Measurements from ENCODE around the gene MYO5B.

MYO5B gene

DNA sequence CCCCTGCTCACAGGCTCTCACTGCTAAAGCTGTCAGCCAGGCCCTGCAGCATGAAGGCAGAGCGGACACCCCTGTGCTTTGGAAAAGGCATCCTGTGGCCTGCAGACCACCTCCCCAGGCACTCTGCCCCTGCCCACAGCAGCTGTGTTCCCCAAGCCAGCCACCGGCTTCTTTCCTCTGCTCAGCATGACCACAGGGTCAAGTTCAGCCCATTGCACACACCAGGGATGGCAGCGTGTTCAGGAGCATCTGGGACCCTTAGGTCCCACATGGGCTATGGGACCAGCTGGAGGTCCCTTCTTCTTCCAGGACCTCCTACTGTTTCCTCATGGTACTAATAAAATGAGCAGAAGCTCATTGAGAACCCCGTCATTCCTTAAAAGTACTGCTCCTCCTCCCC, 263.2 kb downstream of the MYO5B start:
- TF ChIP-seq, protein P1, sequence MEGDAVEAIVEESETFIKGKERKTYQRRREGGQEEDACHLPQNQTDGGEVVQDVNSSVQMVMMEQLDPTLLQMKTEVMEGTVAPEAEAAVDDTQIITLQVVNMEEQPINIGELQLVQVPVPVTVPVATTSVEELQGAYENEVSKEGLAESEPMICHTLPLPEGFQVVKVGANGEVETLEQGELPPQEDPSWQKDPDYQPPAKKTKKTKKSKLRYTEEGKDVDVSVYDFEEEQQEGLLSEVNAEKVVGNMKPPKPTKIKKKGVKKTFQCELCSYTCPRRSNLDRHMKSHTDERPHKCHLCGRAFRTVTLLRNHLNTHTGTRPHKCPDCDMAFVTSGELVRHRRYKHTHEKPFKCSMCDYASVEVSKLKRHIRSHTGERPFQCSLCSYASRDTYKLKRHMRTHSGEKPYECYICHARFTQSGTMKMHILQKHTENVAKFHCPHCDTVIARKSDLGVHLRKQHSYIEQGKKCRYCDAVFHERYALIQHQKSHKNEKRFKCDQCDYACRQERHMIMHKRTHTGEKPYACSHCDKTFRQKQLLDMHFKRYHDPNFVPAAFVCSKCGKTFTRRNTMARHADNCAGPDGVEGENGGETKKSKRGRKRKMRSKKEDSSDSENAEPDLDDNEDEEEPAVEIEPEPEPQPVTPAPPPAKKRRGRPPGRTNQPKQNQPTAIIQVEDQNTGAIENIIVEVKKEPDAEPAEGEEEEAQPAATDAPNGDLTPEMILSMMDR (IDR thresholded peaks at IDR 0.05; ENCODE audit: low read depth, low read length, missing control alignments) = no peak
- H3K4me3 ChIP-seq (ENCODE audit: low read depth, low read length) = no peak overlapping the region

DNA sequence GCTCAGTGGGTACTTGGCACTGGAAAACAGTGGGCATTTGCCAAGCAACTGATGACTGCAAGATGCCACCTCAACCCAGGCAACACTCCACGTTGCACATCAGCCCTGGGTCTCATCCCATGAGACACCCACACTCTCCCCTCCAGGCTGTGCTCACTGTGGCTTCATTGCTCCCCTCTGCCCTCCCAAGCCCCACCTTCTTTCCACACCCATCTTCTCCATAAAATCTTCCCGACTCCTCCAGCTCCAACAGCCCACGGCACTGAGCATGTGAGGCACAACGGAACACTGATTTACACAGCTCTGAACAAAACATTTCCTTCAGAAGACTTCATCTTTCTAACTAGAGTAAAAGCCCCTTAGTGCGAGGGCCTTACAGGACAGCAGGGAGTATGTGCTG, 263.8 kb downstream of the MYO5B start:
- no peak for DNase-seq (ENCODE audit: low read depth)
- no peak overlapping the region for H3K4me3 ChIP-seq (ENCODE audit: low read depth, low read length)
- TF ChIP-seq, protein P1 (IDR thresholded peaks at IDR 0.05; ENCODE audit: low read depth, low read length, missing control alignments) = no peak

More for the DNA sequence above, 263.2 kb downstream of the MYO5B start:
- DNase-seq (ENCODE audit: low read depth) = no peak

DNA sequence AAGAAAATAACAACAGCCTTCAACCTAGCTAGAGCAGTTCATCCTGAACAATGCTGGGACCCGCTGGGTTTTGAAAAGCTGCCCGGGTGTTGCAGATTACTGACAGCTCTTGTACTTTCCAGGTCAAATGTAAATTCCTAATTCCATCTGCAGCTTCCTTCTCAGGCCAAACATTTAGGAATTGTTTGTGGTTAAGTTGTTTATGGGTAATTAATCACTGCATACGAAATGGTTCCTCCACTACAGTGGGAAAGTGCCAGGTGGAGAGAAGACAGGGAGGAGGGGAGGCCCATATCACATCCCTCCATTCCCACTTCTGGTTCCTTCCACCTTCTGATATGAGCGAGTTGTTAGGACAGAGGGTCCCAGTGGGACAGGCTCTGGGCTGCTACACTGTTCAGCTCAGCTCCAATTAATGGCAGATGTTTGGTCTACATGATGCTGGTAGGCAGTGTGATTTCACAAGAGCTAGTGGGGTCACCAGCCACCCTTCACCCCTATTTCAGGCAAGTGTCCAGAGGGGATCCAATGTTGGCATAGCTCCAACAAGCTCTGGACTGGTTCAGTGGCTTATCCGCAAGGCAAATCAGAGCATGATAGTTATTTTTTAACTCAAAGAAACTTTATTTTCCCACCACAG, 268.7 kb downstream of the MYO5B start:
- H3K4me3 ChIP-seq (ENCODE audit: low read depth, low read length) = no peak overlapping the region
- TF ChIP-seq, protein P1 (IDR thresholded peaks at IDR 0.05; ENCODE audit: low read depth, low read length, missing control alignments) = no peak
- no peak for DNase-seq (ENCODE audit: low read depth)

DNA sequence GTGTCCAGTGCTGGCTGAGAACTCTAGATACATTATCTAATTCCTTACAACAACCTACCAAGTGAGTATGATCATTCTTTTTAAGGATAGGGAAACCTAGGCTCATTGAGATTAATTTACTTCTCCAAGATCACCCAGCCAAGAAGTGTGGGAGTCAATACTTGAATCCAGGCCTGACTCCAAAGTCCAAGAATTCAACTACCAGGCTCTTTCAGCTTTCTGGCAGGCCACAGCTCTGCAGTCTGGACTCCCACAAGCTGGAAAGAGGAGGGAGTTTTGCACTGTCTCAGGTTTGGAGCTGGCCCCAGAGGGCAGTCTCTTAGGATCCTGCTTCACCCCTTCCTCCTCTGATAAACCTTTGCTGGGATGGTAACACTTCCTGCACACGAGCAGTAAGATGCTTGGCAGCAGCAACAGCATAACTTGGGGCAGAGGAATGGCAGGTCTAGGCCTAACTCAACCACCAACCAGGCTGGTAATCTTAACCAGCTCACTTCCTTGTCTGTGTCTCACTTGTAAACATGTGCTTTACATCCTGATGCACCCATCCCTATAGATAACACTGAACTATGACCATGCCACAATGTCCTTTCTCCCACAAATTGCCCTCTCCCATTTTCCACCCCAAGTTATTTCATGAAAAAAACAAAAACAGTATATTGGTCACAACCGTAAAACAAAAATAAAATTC, 270.5 kb downstream of the MYO5B start:
- TF ChIP-seq, protein P1 (IDR thresholded peaks at IDR 0.05; ENCODE audit: low read depth, low read length, missing control alignments) = no peak
- H3K4me3 ChIP-seq (ENCODE audit: low read depth, low read length) = no peak overlapping the region
- no peak for DNase-seq (ENCODE audit: low read depth)

DNA sequence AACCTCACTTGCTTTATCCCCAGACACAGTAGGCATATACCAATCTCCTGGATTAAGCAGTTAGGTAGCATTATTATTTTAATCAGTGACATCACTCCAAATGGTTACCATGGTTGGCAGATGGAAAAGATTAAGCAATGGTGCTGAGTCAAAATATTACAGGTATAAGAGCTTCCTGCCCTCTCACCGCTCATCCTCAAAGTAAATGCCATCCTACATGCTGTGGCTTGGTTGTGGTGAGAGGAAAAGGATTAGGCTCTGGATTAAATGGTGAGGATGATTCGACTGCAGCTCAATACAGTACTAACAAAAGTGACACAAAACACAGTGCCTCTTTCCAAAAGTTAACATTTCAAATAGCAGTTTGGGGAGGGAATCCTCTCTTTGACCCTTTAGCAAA, 272.7 kb downstream of the MYO5B start:
- no peak overlapping the region for H3K4me3 ChIP-seq (ENCODE audit: low read depth, low read length)
- TF ChIP-seq, protein P1 (IDR thresholded peaks at IDR 0.05; ENCODE audit: low read depth, low read length, missing control alignments) = no peak
- DNase-seq (ENCODE audit: low read depth) = no peak

DNA sequence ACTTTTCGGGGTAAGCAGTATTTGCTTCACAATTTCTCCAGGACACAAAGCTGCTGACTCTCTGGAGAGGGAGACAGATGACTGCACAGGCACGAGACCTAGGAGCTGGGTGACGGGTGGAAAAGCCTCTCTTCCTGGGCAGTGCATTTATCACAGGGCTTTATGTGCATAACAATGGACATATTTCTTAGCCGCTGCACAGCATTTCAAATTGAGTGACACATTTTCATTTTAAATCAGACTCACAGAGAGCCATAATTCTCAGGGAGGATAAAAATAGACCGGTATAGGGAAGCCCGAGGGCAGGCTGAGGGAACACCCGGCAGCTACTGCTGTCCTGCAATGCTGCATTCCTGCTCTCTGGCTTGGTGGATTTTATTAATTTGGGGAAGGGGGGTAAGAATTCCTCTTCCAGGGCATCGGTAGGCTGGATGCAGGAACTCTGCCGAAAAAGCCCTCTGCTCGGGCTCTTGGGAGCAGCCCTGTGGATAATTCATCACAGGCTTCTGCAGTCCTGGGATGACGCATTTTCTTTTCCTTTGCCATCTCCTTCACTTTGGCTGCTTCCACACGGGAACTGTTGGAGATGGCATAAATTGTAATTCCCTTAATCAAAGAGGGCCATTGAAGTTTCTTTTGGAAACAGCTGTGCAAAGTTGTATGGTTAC, 273.5 kb downstream of the MYO5B start:
- H3K4me3 ChIP-seq (ENCODE audit: low read depth, low read length) = no peak overlapping the region
- no peak for DNase-seq (ENCODE audit: low read depth)
- TF ChIP-seq, protein P1 (IDR thresholded peaks at IDR 0.05; ENCODE audit: low read depth, low read length, missing control alignments) = no peak

Measured in GM12864 (cell line).